Left kidney (tissue), 2 donors: ENCODE measurements around the gene WDFY3. TPM values are rescaled to one million over a fixed set of nuclear protein-coding genes. Genes with fewer than 3 reads are reported as not detected.
A peak's percentile ranks its signal among the peaks of the same experiment; 100 is the strongest.
"Not testable (repeated sequence)": the region's sequence is repeated elsewhere in the genome, so short reads cannot be mapped to it uniquely, and the experiment has no call there.

Experiments used
- DNase-seq: peaks from one replicate; pipeline ENCODE4 v3.0.0-alpha.2; 2013
- polyA plus RNA-seq: library from polyadenylated mRNA; unstranded; fragments of 120-200 nt; gene quantifications from one replicate; pipeline ENCODE4 v1.2.1, GENCODE V29; 2013; ENCODE audit not compliant: insufficient read length

Gene WDFY3
- polyA plus RNA-seq, 1 donor, result 64.9 TPM

GRCh38 chr4:84673475-84674240 is 292.8 kb downstream of the WDFY3 start:
- DNase-seq, result peak; percentile 30

- DNase-seq, result no peak
Measured at GRCh38 chr4:84672177-84672576, 294.3 kb downstream of the WDFY3 start.

GRCh38 chr4:84669201-84669600 is 297.3 kb downstream of the WDFY3 start:
- DNase-seq, result no peak

GRCh38 chr4:84666439-84666838 is 300.1 kb downstream of the WDFY3 start:
- no peak for DNase-seq

- not testable (repeated sequence) for DNase-seq
Measured at GRCh38 chr4:84664767-84665166, 301.7 kb downstream of the WDFY3 start.

GRCh38 chr4:84661191-84661939 is 305.1 kb downstream of the WDFY3 start:
- no peak for DNase-seq

GRCh38 chr4:84660606-84661005 is 305.9 kb downstream of the WDFY3 start:
- no peak for DNase-seq

- DNase-seq, result no peak
Measured at GRCh38 chr4:84652478-84652877, 314.0 kb downstream of the WDFY3 start.

GRCh38 chr4:84651499-84651898 is 315.0 kb downstream of the WDFY3 start:
- no peak for DNase-seq

GRCh38 chr4:84648863-84649647 is 317.4 kb downstream of the WDFY3 start:
- DNase-seq, result no peak

GRCh38 chr4:84648178-84648577 is 318.3 kb downstream of the WDFY3 start:
- DNase-seq, result no peak

GRCh38 chr4:84647312-84647884 is 319.1 kb downstream of the WDFY3 start:
- no peak for DNase-seq

- DNase-seq, result no peak
Measured at GRCh38 chr4:84644087-84644486, 322.4 kb downstream of the WDFY3 start.

- DNase-seq, result no peak
Measured at GRCh38 chr4:84639145-84639544, 327.3 kb downstream of the WDFY3 start.

GRCh38 chr4:84638092-84638491 is 328.4 kb downstream of the WDFY3 start:
- no peak for DNase-seq

- DNase-seq, result no peak
Measured at GRCh38 chr4:84634961-84635360, 331.5 kb downstream of the WDFY3 start.

GRCh38 chr4:84632092-84632491 is 334.4 kb downstream of the WDFY3 start:
- DNase-seq, result no peak

GRCh38 chr4:84631573-84631972 is 334.9 kb downstream of the WDFY3 start:
- DNase-seq, result no peak

GRCh38 chr4:84626673-84627072 is 339.8 kb downstream of the WDFY3 start:
- DNase-seq, result no peak

- no peak for DNase-seq
Measured at GRCh38 chr4:84623661-84624060, 342.8 kb downstream of the WDFY3 start.

- DNase-seq, result no peak
Measured at GRCh38 chr4:84622959-84623358, 343.5 kb downstream of the WDFY3 start.
